GM13977 (cell line): ENCODE data around the gene PTPRE.

Experiments
- DNase-seq: peaks from one replicate; pipeline ENCODE4 v3.0.0; 2012; ENCODE audit warnings: low spot score
- CTCF ChIP-seq: IDR thresholded peaks from 2 replicates; pipeline ENCODE4 v1.5.1; 2012; ENCODE audit warnings: mild to moderate bottlenecking, control low read depth; ENCODE audit not compliant: insufficient read depth; ENCODE audit errors: extremely low read depth, missing control alignments
- in situ Hi-C: fragments of 300-500 bp; cut with MboI; formaldehyde crosslinking; loops from one replicate; pipeline ENCODE4 v1.12.0; 2022; ENCODE audit warnings: low sequenced_read_pairs, low pct_unique_long_range_greater_than_20kb, mixed read lengths, inconsistent platforms; ENCODE audit not compliant: unreplicated experiment

PTPRE gene

GRCh38 chr10:128097783-128098182 is 190.9 kb downstream of the PTPRE start:
- in situ Hi-C loops: no loop called here
- no peak for DNase-seq
- TF ChIP-seq CTCF: no peak

GRCh38 chr10:128098631-128099030 is 191.7 kb downstream of the PTPRE start:
- in situ Hi-C loops: no loop called here
- no peak for TF ChIP-seq CTCF
- DNase-seq: no peak

GRCh38 chr10:128099901-128100300 is 193.0 kb downstream of the PTPRE start:
- no peak for TF ChIP-seq CTCF
- no peak for DNase-seq
- in situ Hi-C loops: no loop called here

GRCh38 chr10:128101901-128102300 is 195.0 kb downstream of the PTPRE start:
- no peak for DNase-seq
- TF ChIP-seq CTCF: no peak
- in situ Hi-C loops: no loop called here

- no peak for DNase-seq
- TF ChIP-seq CTCF: no peak
- in situ Hi-C loops: no loop called here
Observed at GRCh38 chr10:128102480-128103228, 195.8 kb downstream of the PTPRE start.

GRCh38 chr10:128103229-128103714 is 196.4 kb downstream of the PTPRE start:
- in situ Hi-C loops: no loop called here
- TF ChIP-seq CTCF: no peak
- DNase-seq: no peak
